Neutrophil (primary cell): Measurements from ENCODE around the gene SLC39A5.

Source experiments
- H3K27ac ChIP-seq: fragments of 200-600 bp; sonication (generic); 2 replicates; pipeline ENCODE4 v1.5.1; 2016; ENCODE audit warnings: mild to moderate bottlenecking, moderate library complexity
- H3K27me3 ChIP-seq: fragments of 200-600 bp; sonication (generic); 2 replicates; pipeline ENCODE4 v1.6.0; 2016; ENCODE audit warnings: mild to moderate bottlenecking
- H3K36me3 ChIP-seq: fragments of 200-600 bp; sonication (generic); 2 replicates; pipeline ENCODE4 v1.5.1; 2017
- H3K4me1 ChIP-seq, 2 experiments: fragments of 200-600 bp in 1 of 2; sonication (generic) in 1 of 2; 1 replicate in 1 of 2; 2 replicates in 1 of 2; pipeline versions ENCODE4 v1.5.1 to v1.6.1; 2013 to 2016; ENCODE audit warnings: low read depth in 1 of 2, low read length in 1 of 2, mild to moderate bottlenecking in 1 of 2, moderate library complexity in 1 of 2; ENCODE audit not compliant: control insufficient read depth in 1 of 2, insufficient read depth in 1 of 2
- H3K4me3 ChIP-seq, 2 experiments: fragments of 200-600 bp in 1 of 2; sonication (generic) in 1 of 2; 1 replicate in 1 of 2; 2 replicates in 1 of 2; pipeline ENCODE4 v1.5.1; 2013 to 2016; ENCODE audit warnings: low read depth in 1 of 2, low read length in 1 of 2, mild to moderate bottlenecking in 1 of 2, moderate library complexity in 1 of 2
- H3K9me3 ChIP-seq: fragments of 200-600 bp; sonication (generic); 2 replicates; pipeline ENCODE4 v1.5.1; 2016
- CTCF ChIP-seq: fragments of 200-600 bp; sonication (generic); IDR thresholded peaks from 2 replicates; pipeline ENCODE4 v1.5.1; 2016; ENCODE audit warnings: antibody characterized with exemption

Gene SLC39A5

GRCh38 chr12:56237552-56237951 lies 7.7 kb downstream of the SLC39A5 start:
- no peak overlapping the region for H3K4me3 ChIP-seq
- H3K27me3 ChIP-seq = no peaks in the 10 kb centered on the region
- peaks cover 62% of the 10 kb centered on the region for H3K36me3 ChIP-seq
- no peak overlapping the region for H3K27ac ChIP-seq
- no peaks in the 10 kb centered on the region for H3K9me3 ChIP-seq
- no peaks in the 10 kb centered on the region for H3K4me1 ChIP-seq
- TF ChIP-seq CTCF = no peak

- H3K36me3 ChIP-seq = peaks cover 97% of the 10 kb centered on the region
- no peaks in the 10 kb centered on the region for H3K4me1 ChIP-seq
- H3K4me3 ChIP-seq = no peak overlapping the region
- no peak overlapping the region for H3K27ac ChIP-seq
- TF ChIP-seq CTCF = no peak
- no peaks in the 10 kb centered on the region for H3K9me3 ChIP-seq
- no peaks in the 10 kb centered on the region for H3K27me3 ChIP-seq
Measured at GRCh38 chr12:56241424-56242303, 11.8 kb downstream of the SLC39A5 start.

- TF ChIP-seq CTCF = no peak
Measured at GRCh38 chr12:56242986-56243385, 13.1 kb downstream of the SLC39A5 start.

GRCh38 chr12:56243731-56244181 lies 13.9 kb downstream of the SLC39A5 start:
- Histone ChIP-seq H3K9me3 (no peaks in the 10 kb centered on the region), H3K4me1 (no peaks in the 10 kb centered on the region), H3K4me3 (no peak overlapping the region), H3K27ac (no peak overlapping the region), H3K36me3 (peaks cover 99% of the 10 kb centered on the region), H3K27me3 (no peaks in the 10 kb centered on the region)
- TF ChIP-seq CTCF = no peak

More at GRCh38 chr12:56242986-56243385, 13.1 kb downstream of the SLC39A5 start:
- H3K9me3 ChIP-seq = no peaks in the 10 kb centered on the region
- no peaks in the 10 kb centered on the region for H3K4me1 ChIP-seq
- H3K36me3 ChIP-seq = peaks cover 97% of the 10 kb centered on the region
- H3K27ac ChIP-seq = no peak overlapping the region
- H3K27me3 ChIP-seq = no peaks in the 10 kb centered on the region
- H3K4me3 ChIP-seq = no peak overlapping the region

GRCh38 chr12:56244494-56244893 lies 14.6 kb downstream of the SLC39A5 start:
- Histone ChIP-seq H3K4me3 (no peak overlapping the region), H3K27ac (no peak overlapping the region), H3K27me3 (no peaks in the 10 kb centered on the region), H3K36me3 (peaks cover 99% of the 10 kb centered on the region), H3K9me3 (no peaks in the 10 kb centered on the region), H3K4me1 (no peaks in the 10 kb centered on the region)
- TF ChIP-seq CTCF = no peak
